GM18907 (cell line): Measurements from ENCODE around the gene SAPCD2.
"Not testable (repeated sequence)": the region's sequence is repeated elsewhere in the genome, so short reads cannot be mapped to it uniquely, and the experiment has no call there.

Experiments
- ATAC-seq: cut with Tn5 transposase; IDR thresholded peaks from one replicate; pipeline ENCODE4 v1.9.1; 2021; ENCODE audit warnings: mild to moderate bottlenecking, moderate library complexity; ENCODE audit not compliant: unreplicated experiment

SAPCD2 gene, protein sequence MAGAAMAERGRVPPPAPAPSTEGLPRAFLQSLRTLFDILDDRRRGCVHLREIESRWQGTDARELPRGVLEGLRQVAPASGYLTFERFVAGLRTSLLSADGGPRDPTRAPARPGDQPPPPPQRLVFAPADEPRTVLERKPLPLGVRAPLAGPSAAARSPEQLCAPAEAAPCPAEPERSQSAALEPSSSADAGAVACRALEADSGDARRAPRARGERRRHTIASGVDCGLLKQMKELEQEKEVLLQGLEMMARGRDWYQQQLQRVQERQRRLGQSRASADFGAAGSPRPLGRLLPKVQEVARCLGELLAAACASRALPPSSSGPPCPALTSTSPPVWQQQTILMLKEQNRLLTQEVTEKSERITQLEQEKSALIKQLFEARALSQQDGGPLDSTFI

GRCh38 chr9:137070201-137070905, at the start of gene SAPCD2:
Gene SAPCD2, minus strand, starts transcription at chr9:137070557. Its CDS starts 97 bp downstream, at chr9:137070460.
- peak; percentile 63 for ATAC-seq

GRCh38 chr9:137118092-137118603, 47.8 kb upstream of the SAPCD2 start:
- not testable (repeated sequence) for ATAC-seq

DNA sequence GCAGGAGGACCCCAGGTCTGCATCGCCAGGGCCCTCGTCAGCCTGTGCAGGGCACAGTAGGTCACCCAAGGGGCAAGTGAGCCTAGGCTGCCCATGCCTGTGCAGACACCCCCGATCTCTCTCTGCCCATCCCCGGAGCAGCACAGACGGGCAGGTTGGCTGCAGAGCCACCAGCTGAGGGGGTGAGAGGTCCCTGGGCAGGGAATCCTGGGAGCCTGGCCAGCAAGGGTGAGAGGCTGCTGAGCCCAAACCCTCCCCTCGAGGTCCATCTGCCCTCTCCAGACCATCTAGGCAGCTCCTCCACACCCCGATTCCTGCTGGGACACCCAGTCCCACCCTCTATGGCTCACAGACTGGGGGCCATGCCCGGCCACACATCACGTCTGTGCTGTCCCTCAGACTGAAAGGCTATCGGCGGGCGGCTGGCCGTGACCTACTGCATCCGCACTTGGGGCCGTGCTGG, 46.9 kb upstream of the SAPCD2 start:
- ATAC-seq = no peak

GRCh38 chr9:137116728-137117127, 46.4 kb upstream of the SAPCD2 start:
- no peak for ATAC-seq

DNA sequence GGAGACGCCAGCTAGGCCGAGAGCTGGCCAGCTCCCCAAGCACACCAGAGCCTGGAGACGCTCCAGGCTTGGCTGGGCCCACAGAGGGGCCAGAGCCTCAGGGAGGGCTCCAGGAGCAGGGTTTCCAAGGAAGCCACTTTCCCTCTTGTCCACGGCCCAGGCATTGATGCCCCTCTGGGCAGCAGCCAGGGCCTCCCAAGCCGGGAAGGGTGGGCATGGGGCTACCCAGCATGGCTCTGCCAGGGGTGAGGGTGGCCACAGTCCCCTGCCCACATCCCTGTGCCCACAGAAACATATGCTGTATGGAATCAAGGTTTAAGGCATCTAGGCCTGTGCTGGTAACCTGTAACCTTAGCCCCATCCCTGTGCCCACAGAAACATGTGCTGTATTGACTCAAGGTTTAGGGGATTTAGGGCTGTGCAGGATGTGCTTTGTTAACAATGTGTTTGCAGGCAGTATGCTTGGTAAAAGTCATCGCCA, 45.7 kb upstream of the SAPCD2 start:
- no peak for ATAC-seq

GRCh38 chr9:137115394-137116026, 45.2 kb upstream of the SAPCD2 start:
- no peak for ATAC-seq

DNA sequence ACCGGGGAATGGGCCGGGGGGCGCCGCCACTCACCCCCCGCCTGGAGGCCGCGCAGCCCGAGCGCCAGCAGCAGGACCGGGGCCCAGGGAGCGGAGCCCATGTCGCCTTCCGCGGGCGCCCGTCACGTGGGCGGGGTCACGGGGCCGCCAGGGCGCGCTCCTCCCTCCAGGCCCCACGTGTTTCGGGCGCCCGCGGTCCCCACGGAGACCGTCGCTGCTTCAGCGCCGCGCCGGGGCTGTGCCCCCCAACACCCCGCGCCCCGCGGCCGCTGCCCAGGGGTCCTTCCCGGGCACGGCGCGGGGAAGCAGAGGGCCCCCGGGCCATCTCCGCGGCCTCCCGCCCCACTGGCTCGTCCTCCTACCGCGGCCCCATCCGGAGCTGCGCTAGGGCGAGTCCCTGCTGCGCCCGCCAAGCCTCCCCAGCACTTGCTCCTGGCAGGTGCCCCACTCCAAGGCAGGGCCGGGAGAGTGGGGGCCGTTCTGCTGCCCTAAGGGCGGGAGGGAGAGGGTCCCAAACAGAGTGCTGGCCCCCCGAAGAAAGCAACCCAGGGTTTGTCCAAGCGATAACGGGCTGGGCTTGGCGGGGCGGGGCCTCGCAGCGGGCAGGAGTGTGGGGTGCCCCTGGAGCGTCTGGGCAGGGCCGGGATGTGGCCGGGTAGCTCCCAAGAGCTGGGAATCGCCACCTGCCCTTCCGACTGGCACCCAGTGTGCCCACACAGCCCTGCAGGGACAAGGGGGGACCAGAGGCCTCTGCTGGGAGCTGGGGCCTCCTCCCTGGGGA, 44.4 kb upstream of the SAPCD2 start, which contains the start of gene DPP7:
DPP7 (minus strand) TSS at position 121 of the 781 bp plus-strand sequence; CDS start at position 101, 20 bp downstream.
- ATAC-seq = peak; percentile 58

- ATAC-seq = peak; percentile 8
Observed at GRCh38 chr9:137114220-137114612, 43.9 kb upstream of the SAPCD2 start.

GRCh38 chr9:137113385-137114159, 43.2 kb upstream of the SAPCD2 start:
- no peak for ATAC-seq

DNA sequence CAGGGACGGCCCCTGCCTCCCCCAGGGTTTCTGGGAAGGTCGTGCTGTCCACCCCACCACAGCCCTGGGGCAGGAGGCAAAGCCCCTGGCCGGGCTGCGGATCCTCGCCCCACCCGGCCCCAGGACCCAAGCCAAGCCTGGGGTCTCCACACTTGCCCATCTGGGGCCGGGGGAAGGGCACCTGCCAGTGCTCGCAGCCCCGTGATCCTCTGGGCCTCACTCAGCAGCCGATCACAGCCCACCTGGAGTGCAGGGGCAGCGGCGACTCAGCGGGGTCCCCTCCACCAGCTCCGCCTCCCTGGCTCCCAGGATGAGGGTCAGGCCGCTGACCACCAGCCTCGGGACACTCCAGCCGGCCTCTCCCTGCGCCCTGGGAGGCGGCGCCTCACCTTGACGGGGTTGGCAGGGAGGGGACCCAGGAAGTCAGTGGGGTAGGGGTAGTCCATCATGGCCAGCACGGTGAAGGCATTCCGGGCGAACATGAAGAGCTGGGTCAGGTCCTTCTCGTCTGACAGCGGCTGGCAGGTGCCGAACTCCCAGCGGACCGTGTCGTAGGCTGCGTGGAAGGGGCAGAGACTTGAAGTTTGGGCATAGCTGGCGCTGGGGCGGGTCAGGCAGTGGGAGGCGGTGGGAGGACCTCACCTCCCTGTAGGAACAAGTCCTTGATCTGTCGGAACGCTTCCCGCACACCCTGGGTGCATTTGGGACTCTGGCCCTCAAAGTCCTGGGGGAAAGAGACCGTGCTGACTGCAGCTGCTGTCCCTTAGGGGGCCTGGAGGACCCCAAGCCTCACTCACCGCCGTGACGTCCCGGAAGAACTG, 42.4 kb upstream of the SAPCD2 start:
- no peak for ATAC-seq

DNA sequence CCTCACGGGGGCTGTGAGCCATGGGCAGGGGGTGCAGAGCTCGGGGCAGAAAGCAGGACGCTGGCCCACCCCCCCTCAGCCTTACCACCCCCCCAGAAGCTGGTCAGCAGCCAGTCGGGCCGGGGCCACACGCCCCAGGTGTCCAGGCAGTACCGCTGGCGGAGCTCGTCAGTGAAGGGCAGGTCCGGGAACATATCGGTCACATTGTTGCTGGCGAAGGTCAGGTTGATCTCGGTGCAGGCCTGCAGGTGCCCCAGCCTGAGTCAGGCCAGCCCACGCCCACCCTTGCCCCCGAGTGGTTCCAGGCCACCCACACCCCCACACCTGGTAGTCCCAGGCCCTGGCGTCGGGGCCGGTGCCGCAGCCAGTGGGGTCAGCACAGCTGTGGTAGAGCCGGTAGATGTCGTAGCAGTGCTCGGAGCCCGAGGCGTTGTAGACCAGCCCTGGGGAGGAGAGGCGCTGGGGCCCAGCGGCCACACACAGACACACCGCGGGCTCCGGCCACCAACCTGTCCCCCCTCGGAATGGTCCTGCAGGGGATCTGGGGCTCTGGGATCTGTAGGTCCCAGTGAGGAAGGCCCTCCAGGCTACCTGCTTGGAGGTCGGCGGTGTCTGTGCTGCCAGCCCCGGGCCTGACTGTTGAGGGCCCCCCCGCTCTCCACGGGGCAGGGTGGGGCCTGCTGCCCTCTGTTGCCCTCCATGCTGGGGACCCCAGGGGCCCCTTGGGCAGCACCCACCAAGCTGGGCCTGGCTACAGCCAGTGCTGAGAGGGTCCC, 41.6 kb upstream of the SAPCD2 start:
- ATAC-seq = no peak

GRCh38 chr9:137110911-137111787, 40.8 kb upstream of the SAPCD2 start:
- ATAC-seq = no peak

DNA sequence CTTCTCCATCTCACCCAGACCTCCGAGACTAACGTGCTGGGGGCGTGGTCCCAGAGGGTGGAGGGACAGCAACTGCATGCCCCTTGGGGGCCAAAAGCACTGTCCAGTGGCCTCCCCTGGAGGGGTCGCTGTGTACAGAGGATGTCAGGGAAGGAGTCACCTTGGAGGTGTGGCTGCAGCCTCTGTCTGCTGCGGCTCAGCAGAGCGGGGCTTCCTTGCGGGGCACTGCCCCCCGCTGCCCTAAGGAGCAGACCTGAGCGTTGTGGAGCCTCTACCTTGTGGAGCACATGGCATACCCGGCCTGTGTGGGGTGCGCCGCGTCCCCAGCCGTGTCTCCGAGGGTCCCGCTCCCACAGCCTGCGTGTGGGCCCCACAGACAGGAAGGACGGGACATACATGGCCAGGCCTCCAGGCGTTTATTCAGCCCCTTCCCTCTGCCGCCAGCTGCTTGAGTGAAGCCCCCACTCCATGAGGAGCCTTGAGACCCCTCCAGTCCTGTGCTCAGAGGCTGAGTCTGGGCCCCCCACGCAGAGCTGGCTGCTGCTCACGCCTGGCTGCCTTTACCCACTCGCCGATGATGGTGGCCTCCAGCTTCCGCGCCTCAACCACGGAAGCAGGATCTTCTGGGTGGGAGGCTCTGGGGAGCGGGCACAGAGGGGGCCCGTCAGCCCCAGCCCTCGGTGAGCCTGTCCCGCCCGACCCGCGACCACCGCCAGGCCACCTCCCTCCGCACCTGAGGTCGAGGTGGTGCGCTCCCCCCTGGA, 40.0 kb upstream of the SAPCD2 start:
- ATAC-seq = no peak

DNA sequence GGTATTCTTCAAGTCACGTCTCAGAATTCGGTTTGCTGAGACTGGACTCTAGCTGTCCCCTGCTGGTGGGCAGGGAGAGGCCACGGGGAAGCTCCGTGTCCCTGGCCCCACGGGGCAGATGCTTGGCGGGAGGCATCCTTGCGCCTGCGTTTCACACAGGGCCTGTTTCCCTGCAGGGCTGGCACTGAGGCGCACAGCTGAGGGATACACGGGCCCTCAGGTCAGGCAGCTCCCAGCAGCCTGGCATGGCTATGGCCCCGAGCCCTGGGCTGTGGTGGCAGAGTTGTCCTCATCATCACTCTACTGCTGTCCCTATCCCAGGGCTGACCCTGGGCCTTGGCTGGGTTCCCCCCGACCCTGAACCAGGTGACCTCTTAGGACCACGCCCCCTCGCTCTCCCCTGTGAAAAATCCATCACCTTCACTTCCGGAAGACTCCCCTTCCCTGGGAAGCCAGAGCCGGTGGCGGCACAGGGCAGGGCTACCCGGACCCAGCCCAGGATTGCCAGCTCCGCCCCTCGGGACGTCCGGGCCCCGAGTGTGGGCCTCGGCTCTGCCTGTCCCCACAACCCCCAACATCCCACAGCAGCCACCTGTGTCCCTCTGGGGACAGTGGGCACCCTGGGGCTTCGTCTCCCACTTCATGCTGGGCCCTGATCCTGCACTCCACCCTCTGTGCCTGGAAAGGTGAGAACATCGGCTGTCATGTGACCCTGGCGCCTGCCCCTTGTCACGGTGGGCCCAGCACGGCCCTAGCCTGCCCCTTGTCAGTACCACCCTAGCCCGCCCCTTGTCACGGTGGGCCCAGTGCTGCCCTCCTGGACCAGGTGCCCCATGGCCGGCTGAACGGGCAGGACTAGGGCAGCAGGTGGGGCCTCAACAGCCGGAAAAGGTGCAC, 39.1 kb upstream of the SAPCD2 start:
- ATAC-seq = no peak

GRCh38 chr9:137108608-137109249, 38.4 kb upstream of the SAPCD2 start:
- no peak for ATAC-seq
